ENCODE data around the gene GTPBP1. TPM values are rescaled to one million over a fixed set of nuclear protein-coding genes. Genes with fewer than 3 reads are reported as not detected.

The GTPBP1 gene
- polyA plus RNA-seq, 1 experiment, result 29.3 TPM

DNA sequence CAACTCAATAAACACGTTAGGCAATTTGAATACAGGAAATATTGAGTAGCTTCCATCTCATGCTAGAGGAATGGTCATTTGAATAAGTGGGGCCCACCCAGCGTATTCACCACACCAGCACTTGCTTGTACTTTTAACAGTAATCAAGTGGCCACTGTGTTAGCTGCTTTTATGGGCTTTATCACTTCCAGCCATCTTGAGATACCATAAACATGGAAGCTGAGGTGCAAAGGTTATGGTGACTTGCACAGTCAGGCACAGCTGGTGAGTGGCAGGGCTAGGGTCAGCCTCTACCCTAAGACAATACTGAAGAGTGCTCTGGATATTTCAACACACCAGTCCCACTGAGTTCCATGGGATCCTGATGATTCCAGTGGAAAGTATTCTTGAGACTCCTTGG lies 11.7 kb upstream of the GTPBP1 start:
- no peak for DNase-seq (ENCODE audit: low read depth, low spot score)
- CTCF ChIA-PET, result interaction anchor here (0.7 to 3.4 kb wide), 3 partner anchors 12 to 429 kb away, joined by 3 to 13 read pairs (median 3); partner anchors contain the start of gene TOMM22
- TF ChIP-seq, protein P1, sequence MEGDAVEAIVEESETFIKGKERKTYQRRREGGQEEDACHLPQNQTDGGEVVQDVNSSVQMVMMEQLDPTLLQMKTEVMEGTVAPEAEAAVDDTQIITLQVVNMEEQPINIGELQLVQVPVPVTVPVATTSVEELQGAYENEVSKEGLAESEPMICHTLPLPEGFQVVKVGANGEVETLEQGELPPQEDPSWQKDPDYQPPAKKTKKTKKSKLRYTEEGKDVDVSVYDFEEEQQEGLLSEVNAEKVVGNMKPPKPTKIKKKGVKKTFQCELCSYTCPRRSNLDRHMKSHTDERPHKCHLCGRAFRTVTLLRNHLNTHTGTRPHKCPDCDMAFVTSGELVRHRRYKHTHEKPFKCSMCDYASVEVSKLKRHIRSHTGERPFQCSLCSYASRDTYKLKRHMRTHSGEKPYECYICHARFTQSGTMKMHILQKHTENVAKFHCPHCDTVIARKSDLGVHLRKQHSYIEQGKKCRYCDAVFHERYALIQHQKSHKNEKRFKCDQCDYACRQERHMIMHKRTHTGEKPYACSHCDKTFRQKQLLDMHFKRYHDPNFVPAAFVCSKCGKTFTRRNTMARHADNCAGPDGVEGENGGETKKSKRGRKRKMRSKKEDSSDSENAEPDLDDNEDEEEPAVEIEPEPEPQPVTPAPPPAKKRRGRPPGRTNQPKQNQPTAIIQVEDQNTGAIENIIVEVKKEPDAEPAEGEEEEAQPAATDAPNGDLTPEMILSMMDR (IDR thresholded peaks at IDR 0.05; ENCODE audit: low read depth, low read length), result no peak
- no peak overlapping the region for H3K4me3 ChIP-seq (ENCODE audit: low read depth, low read length)
- H3K27me3 ChIP-seq (ENCODE audit: control insufficient read depth, insufficient read depth, low read length), result no peaks in the 10 kb centered on the region
- H3K9me3 ChIP-seq (ENCODE audit: control insufficient read depth, insufficient read depth, low read length), result no peaks in the 10 kb centered on the region
- H3K27ac ChIP-seq (ENCODE audit: low read depth, low read length), result no peak overlapping the region
- POLR2A ChIA-PET, result interaction anchor here (0.6 kb wide), 1 partner anchor 21 kb away, joined by 3 read pairs; no protein-coding TSS in a partner anchor

DNA sequence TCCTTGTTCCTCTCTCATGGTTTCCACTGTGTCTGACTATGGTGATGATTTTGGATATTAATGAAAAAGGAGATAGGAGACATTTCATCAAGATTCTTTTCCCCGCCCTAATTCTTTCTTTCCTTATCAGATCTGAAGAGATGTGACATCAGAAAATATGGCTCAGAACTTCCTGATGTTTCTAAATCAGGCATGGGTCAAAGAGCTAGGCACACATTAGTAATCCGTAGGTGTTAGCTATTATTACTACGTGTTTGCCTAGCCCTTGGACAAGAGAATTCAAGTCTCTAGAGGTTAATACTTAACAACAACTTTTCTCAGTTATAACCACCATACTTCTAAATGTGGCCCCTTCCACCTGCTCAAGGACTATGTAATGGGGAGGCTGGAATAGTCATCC lies 10.8 kb upstream of the GTPBP1 start:
- ChIA-PET POLR2A (interaction anchor here (0.7 kb wide), 1 partner anchor 11 kb away, joined by 3 read pairs; the partner anchor contains the start of gene GTPBP1), CTCF (interaction anchor here (0.9 to 1.3 kb wide), 2 partner anchors 13 to 74 kb away, joined by 3 to 5 read pairs; partner anchors contain the start of gene TOMM22)
- no peaks in the 10 kb centered on the region for H3K9me3 ChIP-seq (ENCODE audit: control insufficient read depth, insufficient read depth, low read length)
- no peaks in the 10 kb centered on the region for H3K27me3 ChIP-seq (ENCODE audit: control insufficient read depth, insufficient read depth, low read length)
- H3K27ac ChIP-seq (ENCODE audit: low read depth, low read length), result no peak overlapping the region
- DNase-seq (ENCODE audit: low read depth, low spot score), result no peak
- H3K4me3 ChIP-seq (ENCODE audit: low read depth, low read length), result no peak overlapping the region
- TF ChIP-seq, protein P1 (IDR thresholded peaks at IDR 0.05; ENCODE audit: low read depth, low read length), result no peak

DNA sequence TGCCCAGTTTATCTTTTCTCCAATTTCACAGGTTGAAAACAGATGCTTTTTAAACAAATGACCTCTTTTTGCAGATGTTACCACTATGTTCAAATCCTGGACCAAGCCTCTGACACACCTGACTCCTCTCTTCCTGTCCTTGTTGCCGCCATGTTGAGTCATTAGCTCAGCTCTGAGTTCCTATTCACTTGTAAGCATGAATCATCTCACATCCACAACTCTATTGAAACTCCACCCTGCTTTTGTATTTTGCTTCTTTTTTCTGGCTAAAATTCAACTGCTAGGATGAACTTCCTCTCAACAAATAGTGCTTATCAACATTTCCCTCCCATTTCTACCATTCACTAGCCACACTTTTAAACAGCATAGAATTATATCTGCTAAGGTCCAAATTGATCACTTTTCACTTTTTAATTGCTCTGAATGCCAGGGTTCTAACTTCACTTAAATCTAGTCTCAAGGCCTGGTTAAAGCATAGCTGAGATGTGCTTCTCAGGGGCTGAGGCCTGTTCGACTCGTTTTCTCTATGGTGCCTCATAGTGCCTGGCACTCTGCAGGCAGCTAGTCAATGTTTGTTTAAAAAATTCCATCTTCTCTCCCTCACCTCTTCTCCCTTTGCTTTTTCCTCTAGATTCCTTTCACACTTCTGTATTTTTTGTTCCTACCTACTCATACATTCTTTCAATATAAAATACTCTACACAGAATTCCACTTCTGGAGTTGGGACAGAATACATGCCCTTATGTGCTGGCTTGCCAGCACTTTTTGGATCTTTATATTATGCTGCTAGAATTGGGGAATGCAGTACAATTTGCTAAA lies 8.9 kb upstream of the GTPBP1 start:
- H3K27me3 ChIP-seq (ENCODE audit: control insufficient read depth, insufficient read depth, low read length), result no peaks in the 10 kb centered on the region
- DNase-seq (ENCODE audit: low read depth, low spot score), result no peak
- no peaks in the 10 kb centered on the region for H3K9me3 ChIP-seq (ENCODE audit: control insufficient read depth, insufficient read depth, low read length)
- ChIA-PET POLR2A (interaction anchor here (1.0 to 1.8 kb wide), 3 partner anchors 9 to 15 kb away, joined by 3 to 11 read pairs (median 3); partner anchors contain the start of genes GTPBP1 and TOMM22), CTCF (interaction anchor here (3.9 kb wide), 1 partner anchor 15 kb away, joined by 22 read pairs; the partner anchor contains the start of gene TOMM22)
- TF ChIP-seq, protein P1 (IDR thresholded peaks at IDR 0.05; ENCODE audit: low read depth, low read length), result no peak
- peak overlapping the region; percentile 68 for H3K27ac ChIP-seq (ENCODE audit: low read depth, low read length)
- H3K4me3 ChIP-seq (ENCODE audit: low read depth, low read length), result peak overlapping the region; percentile 7; the same call in 1 of the 2 replicates

DNA sequence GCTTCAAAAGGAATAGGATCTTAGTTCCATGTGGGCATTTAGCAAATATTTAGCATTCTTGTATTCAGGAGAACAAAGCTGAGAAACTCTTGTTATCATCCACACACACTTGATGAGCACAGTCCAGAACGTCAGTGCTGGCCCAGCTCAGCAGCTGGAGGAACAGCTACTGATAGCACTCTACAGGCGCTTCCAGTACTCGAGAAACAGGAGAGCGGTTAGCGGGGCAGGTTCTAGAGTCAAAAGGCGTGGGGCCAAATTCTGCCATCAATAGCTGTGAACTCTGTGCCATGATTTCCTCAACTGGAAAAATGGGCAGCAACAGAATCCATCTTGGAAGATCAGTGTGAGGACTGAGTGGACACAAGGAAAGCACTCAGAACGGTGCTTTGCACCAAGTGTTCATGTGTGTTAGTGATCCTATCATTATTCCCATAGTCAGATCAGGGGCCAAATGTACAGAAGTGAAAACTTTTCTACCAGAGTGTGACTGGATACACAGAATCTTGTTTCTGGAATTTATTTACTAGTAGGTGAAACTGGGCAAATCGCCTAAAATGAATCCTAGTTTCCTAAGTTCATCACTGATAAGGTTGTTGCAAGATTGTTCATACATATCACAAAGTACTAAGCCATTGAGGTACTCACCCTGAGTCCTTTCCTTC lies 8.2 kb upstream of the GTPBP1 start:
- no peak overlapping the region for H3K4me3 ChIP-seq (ENCODE audit: low read depth, low read length)
- H3K27ac ChIP-seq (ENCODE audit: low read depth, low read length), result peak overlapping the region; percentile 2
- H3K27me3 ChIP-seq (ENCODE audit: control insufficient read depth, insufficient read depth, low read length), result no peaks in the 10 kb centered on the region
- no peak for DNase-seq (ENCODE audit: low read depth, low spot score)
- CTCF ChIA-PET, result interaction anchor here (1.5 to 3.9 kb wide), 2 partner anchors 16 to 645 kb away, joined by 4 to 22 read pairs; partner anchors contain the start of gene TOMM22
- H3K9me3 ChIP-seq (ENCODE audit: control insufficient read depth, insufficient read depth, low read length), result no peaks in the 10 kb centered on the region
- TF ChIP-seq, protein P1 (IDR thresholded peaks at IDR 0.05; ENCODE audit: low read depth, low read length), result no peak
- POLR2A ChIA-PET, result interaction anchor here (1.0 to 1.8 kb wide), 3 partner anchors 9 to 16 kb away, joined by 3 to 11 read pairs (median 3); partner anchors contain the start of genes GTPBP1 and TOMM22

All from AG04450 (cell line).